ENCODE measurements around the gene ROR1. TPM values are rescaled to one million over a fixed set of nuclear protein-coding genes. Genes with fewer than 3 reads are reported as not detected.
A peak's percentile ranks its signal among the peaks of the same experiment; 100 is the strongest.

The ROR1 gene
- total and polyA plus RNA-seq, 2 of the 13 experiments (the other 11 are each of a cell fraction or from before 2014, with no cell fraction given), result 0.58 to 2.3 TPM

DNA sequence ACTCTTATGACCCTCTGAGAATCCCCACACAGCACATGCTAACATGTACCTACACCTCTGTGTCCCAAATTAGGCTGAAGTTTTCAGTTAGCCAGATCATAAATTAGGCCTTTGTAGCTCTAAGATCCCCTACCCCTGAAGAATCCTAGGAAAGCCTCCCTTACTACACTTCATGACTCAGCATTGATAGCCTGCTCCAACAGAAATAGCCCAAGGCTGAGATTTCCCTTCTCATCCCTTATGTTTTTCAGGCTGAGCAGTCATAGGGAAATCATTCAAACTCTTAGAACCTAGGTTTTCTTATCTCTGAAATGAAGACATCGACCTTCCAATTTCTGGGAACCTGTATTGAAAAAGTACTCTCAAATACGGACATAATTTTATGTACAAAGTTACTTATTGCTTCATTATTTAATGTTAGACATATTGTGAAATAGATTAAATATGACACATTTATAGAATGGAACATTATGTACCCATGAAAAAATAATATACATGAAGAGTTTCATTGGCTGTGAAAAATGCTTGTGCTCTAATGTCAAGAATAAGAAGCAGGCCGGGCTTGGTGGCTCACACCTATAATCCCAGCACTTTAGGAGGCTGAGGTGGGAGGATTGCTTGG, 307.2 kb downstream of the ROR1 start:
- Histone ChIP-seq H3K4me1 (ENCODE audit: insufficient read depth, low read length) (no peaks in the 10 kb centered on the region), H3K4me3 (replicated peaks in 1 of 3; ENCODE audit: insufficient read depth in 1 of 3, low read depth in 2 of 3, low read length in 3 of 3) (no peak overlapping the region), H3K9me3 (ENCODE audit: low read length) (no peaks in the 10 kb centered on the region), H3K27ac (ENCODE audit: extremely low read length, insufficient read depth, low read length) (no peak overlapping the region), H3K27me3 (ENCODE audit: control insufficient read depth in 1 of 2, insufficient read depth in 2 of 2, low read length in 2 of 2) (no peaks in the 10 kb centered on the region), H3K36me3 (replicated peaks in 1 of 2; ENCODE audit: control insufficient read depth in 1 of 2, insufficient read depth in 2 of 2, low read length in 2 of 2) (no peaks in the 10 kb centered on the region), H3K79me2 (ENCODE audit: insufficient read depth, low read length) (no peaks in the 10 kb centered on the region), H3K9ac (ENCODE audit: insufficient read depth, low read depth, low read length) (no peak overlapping the region), H3K4me2 (ENCODE audit: low read depth, low read length) (no peak overlapping the region), H2AFZ (ENCODE audit: low read length) (no peak overlapping the region), H4K20me1 (ENCODE audit: insufficient read depth, low read length) (no peaks in the 10 kb centered on the region)
- intact Hi-C loops (cut with micrococcal nuclease; ENCODE audit: unreplicated experiment) (no loop called here), in situ Hi-C loops (cut with HindIII; ENCODE audit: extremely low pct_ligation_motif_present, low pct_unique_long_range_greater_than_20kb) (no loop called here)
- ChIA-PET CTCF (ENCODE audit: low intra/inter-chr PET ratio, low total read pairs) (no interaction called here), POLR2A (no interaction called here)
- DNase-seq (ENCODE audit: low spot score) (no peak), ATAC-seq (no peak), FAIRE-seq (no peak)
- no TSS peak for BruUV-seq (replicated peaks)
- no peak for TF ChIP-seq ZNF510 (CRISPR knock-in tag; IDR thresholded peaks at IDR 0.05; ENCODE audit: low read depth)
- peak; percentile 7; the same call in 1 of the 2 replicates for TF ChIP-seq CEBPB (IDR thresholded peaks at IDR 0.05; ENCODE audit: borderline replicate concordance, low read depth, low read length)
- 38% methylated on average over 3 of the region's 3 CpGs for WGBS (ENCODE audit: low lambda C conversion rate)

DNA sequence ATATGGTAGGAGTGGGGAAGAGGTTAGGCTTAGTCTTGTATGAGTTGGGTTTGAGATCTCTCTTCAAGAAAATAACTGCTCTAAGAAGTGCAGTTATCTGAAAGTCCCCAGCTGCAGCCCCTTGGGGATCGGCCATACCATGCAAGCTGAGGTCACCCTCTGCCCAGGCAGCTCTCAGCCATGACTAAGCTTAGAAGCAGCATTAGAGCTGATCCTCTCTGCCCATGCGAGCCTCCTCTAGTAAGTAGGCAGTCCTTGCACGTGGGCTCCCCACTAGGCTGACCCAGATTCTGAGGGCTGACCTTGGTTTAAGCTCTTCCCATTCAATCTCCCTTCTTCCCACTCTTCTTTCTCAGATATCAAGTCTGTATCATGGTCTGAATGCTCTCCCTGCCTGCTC, 308.6 kb downstream of the ROR1 start:
- Histone ChIP-seq H2AFZ (ENCODE audit: low read length) (no peak overlapping the region), H3K27me3 (ENCODE audit: control insufficient read depth in 1 of 2, insufficient read depth in 2 of 2, low read length in 2 of 2) (no peaks in the 10 kb centered on the region), H3K9me3 (ENCODE audit: low read length) (no peaks in the 10 kb centered on the region), H3K4me3 (replicated peaks in 1 of 3; ENCODE audit: insufficient read depth in 1 of 3, low read depth in 2 of 3, low read length in 3 of 3) (no peak overlapping the region), H3K27ac (ENCODE audit: extremely low read length, insufficient read depth, low read length) (no peak overlapping the region), H4K20me1 (ENCODE audit: insufficient read depth, low read length) (no peaks in the 10 kb centered on the region), H3K9ac (ENCODE audit: insufficient read depth, low read depth, low read length) (no peak overlapping the region), H3K36me3 (replicated peaks in 1 of 2; ENCODE audit: control insufficient read depth in 1 of 2, insufficient read depth in 2 of 2, low read length in 2 of 2) (no peaks in the 10 kb centered on the region), H3K4me2 (ENCODE audit: low read depth, low read length) (no peak overlapping the region), H3K4me1 (ENCODE audit: insufficient read depth, low read length) (no peaks in the 10 kb centered on the region), H3K79me2 (ENCODE audit: insufficient read depth, low read length) (no peaks in the 10 kb centered on the region)
- CTCF ChIA-PET (ENCODE audit: low intra/inter-chr PET ratio, low total read pairs), result no interaction called here
- FAIRE-seq, result no peak
- intact Hi-C loops (cut with micrococcal nuclease; ENCODE audit: unreplicated experiment) (no loop called here), in situ Hi-C loops (cut with HindIII; ENCODE audit: extremely low pct_ligation_motif_present, low pct_unique_long_range_greater_than_20kb) (no loop called here)
- BruUV-seq (replicated peaks), result no TSS peak
- POLR2A ChIA-PET, result no interaction called here
- 28% methylated on average over 2 of the region's 3 CpGs for WGBS (ENCODE audit: low lambda C conversion rate)
- DNase-seq (ENCODE audit: low spot score), result no peak
- no peak for ATAC-seq
- no peak for TF ChIP-seq NFAT5 (CRISPR knock-in tag; IDR thresholded peaks at IDR 0.05)
- no peak for TF ChIP-seq FOSL1 (CRISPR knock-in tag; IDR thresholded peaks at IDR 0.05; ENCODE audit: borderline replicate concordance)
- no peak for TF ChIP-seq NCOR1 (IDR thresholded peaks at IDR 0.05; ENCODE audit: borderline replicate concordance, low read length)
- no peak for TF ChIP-seq SNAI1 (CRISPR knock-in tag; IDR thresholded peaks at IDR 0.05; ENCODE audit: borderline replicate concordance)
- no peak for TF ChIP-seq ZNF10 (CRISPR knock-in tag; IDR thresholded peaks at IDR 0.05; ENCODE audit: borderline replicate concordance, low read depth)
- no peak for TF ChIP-seq ZNF121 (CRISPR knock-in tag; IDR thresholded peaks at IDR 0.05)
- no peak for TF ChIP-seq SUZ12 (IDR thresholded peaks at IDR 0.05; ENCODE audit: low read depth, low read length)
- TF ChIP-seq CENPBD1 (CRISPR knock-in tag; IDR thresholded peaks at IDR 0.05; ENCODE audit: borderline replicate concordance, low read depth), result no peak
- TF ChIP-seq TCF7L2 (IDR thresholded peaks at IDR 0.05; ENCODE audit: low read depth, low read length), result no peak
- TF ChIP-seq NFYC (CRISPR knock-in tag; IDR thresholded peaks at IDR 0.05), result no peak
- TF ChIP-seq PAWR (CRISPR knock-in tag; IDR thresholded peaks at IDR 0.05; ENCODE audit: borderline replicate concordance), result no peak
- no peak for TF ChIP-seq EHMT2 (IDR thresholded peaks at IDR 0.05; ENCODE audit: borderline replicate concordance, low read depth, low read length)

Measured in HepG2 (cell line).